OCI-LY1 (cell line): ENCODE results near the gene SLC2A4.

Source experiments
- H2AFZ ChIP-seq: fragments of 200-600 bp; sonication (generic), shearing (Covaris generic); 2 replicates; pipeline ENCODE4 v1.6.0; 2014; ENCODE audit warnings: antibody characterized with exemption, mild to moderate bottlenecking, low read length
- H3F3A ChIP-seq: fragments of 200-600 bp; sonication (generic), shearing (Covaris generic); 2 replicates; pipeline ENCODE4 v1.6.0; 2014; ENCODE audit warnings: mild to moderate bottlenecking, antibody characterized with exemption, low read length, moderate library complexity; ENCODE audit not compliant: insufficient read depth
- H3K27ac ChIP-seq: fragments of 200-600 bp; sonication (generic); 2 replicates; pipeline ENCODE4 v1.5.1; 2014; ENCODE audit warnings: low read length, mixed run types, mild to moderate bottlenecking, low read depth; ENCODE audit not compliant: poor library complexity, severe bottlenecking
- H3K27me3 ChIP-seq: fragments of 200-600 bp; sonication (generic); 2 replicates; pipeline ENCODE4 v1.6.0; 2014; ENCODE audit warnings: antibody characterized with exemption, mild to moderate bottlenecking, low read length, moderate library complexity; ENCODE audit not compliant: insufficient read depth
- H3K36me3 ChIP-seq: fragments of 200-600 bp; sonication (generic); 2 replicates; pipeline ENCODE4 v1.6.1; 2014; ENCODE audit warnings: mild to moderate bottlenecking, antibody characterized with exemption, low read length, moderate library complexity, mixed read lengths; ENCODE audit not compliant: insufficient read depth
- H3K4me1 ChIP-seq: fragments of 200-600 bp; sonication (generic); 2 replicates; pipeline ENCODE4 v1.5.1; 2014; ENCODE audit warnings: mild to moderate bottlenecking, low read length, moderate library complexity; ENCODE audit not compliant: insufficient read depth, severe bottlenecking
- H3K4me2 ChIP-seq: fragments of 200-600 bp; sonication (generic), shearing (Covaris generic); 2 replicates; pipeline ENCODE4 v1.6.1; 2014; ENCODE audit warnings: low read length
- H3K4me3 ChIP-seq: fragments of 200-600 bp; sonication (generic); 2 replicates; pipeline ENCODE4 v1.5.1; 2014; ENCODE audit warnings: low read length, low read depth, mild to moderate bottlenecking, mixed read lengths; ENCODE audit not compliant: poor library complexity, severe bottlenecking
- H3K79me2 ChIP-seq: fragments of 200-600 bp; shearing (Covaris generic); 2 replicates; pipeline ENCODE4 v1.6.1; 2016; ENCODE audit warnings: mixed run types, low read length, mixed read lengths; ENCODE audit not compliant: insufficient read depth
- H3K9ac ChIP-seq: fragments of 200-600 bp; sonication (generic), shearing (Covaris generic); 2 replicates; pipeline ENCODE4 v1.6.1; 2014; ENCODE audit warnings: mild to moderate bottlenecking, low read length, mixed read lengths
- H3K9me2 ChIP-seq: fragments of 200-600 bp; sonication (generic), shearing (Covaris generic); 2 replicates; pipeline ENCODE4 v1.6.1; 2014; ENCODE audit warnings: low read depth, mild to moderate bottlenecking, low read length, mixed read lengths
- H3K9me3 ChIP-seq: fragments of 200-600 bp; shearing (Covaris generic); 2 replicates; pipeline ENCODE4 v1.6.1; 2014; ENCODE audit warnings: low read length, mixed read lengths
- H4K20me1 ChIP-seq: fragments of 200-600 bp; sonication (generic), shearing (Covaris generic); 2 replicates; pipeline ENCODE4 v1.6.0; 2016; ENCODE audit warnings: mild to moderate bottlenecking, low read length; ENCODE audit not compliant: insufficient read depth
- EZH2 ChIP-seq: fragments of 200-600 bp; sonication (generic), shearing (Covaris generic); IDR thresholded peaks from 2 replicates; pipeline ENCODE4 v1.8.0; 2017; ENCODE audit warnings: borderline replicate concordance, mixed run types, mild to moderate bottlenecking, antibody characterized with exemption, low read length, moderate library complexity, mixed read lengths
- TF ChIP-seq, protein P1 (sequence below): fragments of 200-600 bp; sonication (generic), shearing (Covaris generic); IDR thresholded peaks from 2 replicates; pipeline ENCODE4 v1.5.1; 2017; ENCODE audit warnings: mild to moderate bottlenecking, antibody characterized with exemption, low read length, moderate library complexity, mixed read lengths

SLC2A4 gene

DNA sequence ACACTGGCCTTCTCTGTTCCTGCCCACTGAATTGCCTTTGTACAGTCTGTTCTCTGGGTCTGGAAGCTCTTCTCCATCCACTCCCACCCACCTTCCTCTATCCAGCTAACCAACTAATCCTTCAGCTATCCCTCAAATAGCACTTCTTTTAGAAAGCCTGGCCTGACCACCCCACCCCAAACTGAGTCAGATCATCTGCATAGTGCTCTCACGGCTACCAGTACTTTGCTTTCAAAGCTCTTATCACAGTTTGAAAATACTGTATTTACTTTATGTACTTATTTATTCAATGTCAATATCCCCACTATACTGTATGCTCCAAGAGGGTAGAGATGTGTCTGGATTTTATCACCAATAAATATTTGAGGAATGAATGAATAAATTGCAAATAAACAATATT lies 14.7 kb upstream of the SLC2A4 start:
- no peak for TF ChIP-seq EZH2
- TF ChIP-seq, protein P1, sequence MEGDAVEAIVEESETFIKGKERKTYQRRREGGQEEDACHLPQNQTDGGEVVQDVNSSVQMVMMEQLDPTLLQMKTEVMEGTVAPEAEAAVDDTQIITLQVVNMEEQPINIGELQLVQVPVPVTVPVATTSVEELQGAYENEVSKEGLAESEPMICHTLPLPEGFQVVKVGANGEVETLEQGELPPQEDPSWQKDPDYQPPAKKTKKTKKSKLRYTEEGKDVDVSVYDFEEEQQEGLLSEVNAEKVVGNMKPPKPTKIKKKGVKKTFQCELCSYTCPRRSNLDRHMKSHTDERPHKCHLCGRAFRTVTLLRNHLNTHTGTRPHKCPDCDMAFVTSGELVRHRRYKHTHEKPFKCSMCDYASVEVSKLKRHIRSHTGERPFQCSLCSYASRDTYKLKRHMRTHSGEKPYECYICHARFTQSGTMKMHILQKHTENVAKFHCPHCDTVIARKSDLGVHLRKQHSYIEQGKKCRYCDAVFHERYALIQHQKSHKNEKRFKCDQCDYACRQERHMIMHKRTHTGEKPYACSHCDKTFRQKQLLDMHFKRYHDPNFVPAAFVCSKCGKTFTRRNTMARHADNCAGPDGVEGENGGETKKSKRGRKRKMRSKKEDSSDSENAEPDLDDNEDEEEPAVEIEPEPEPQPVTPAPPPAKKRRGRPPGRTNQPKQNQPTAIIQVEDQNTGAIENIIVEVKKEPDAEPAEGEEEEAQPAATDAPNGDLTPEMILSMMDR = no peak
- Histone ChIP-seq H3F3A (no peaks in the 10 kb centered on the region), H3K27ac (no peak overlapping the region), H3K9me2 (no peaks in the 10 kb centered on the region), H3K9me3 (no peaks in the 10 kb centered on the region), H3K27me3 (peaks cover 6% of the 10 kb centered on the region; the same call in 1 of the 2 replicates), H3K79me2 (no peaks in the 10 kb centered on the region), H2AFZ (no peak overlapping the region), H3K4me1 (peaks cover 7% of the 10 kb centered on the region), H3K4me2 (no peak overlapping the region), H3K9ac (no peak overlapping the region), H4K20me1 (no peaks in the 10 kb centered on the region), H3K36me3 (no peaks in the 10 kb centered on the region), H3K4me3 (no peak overlapping the region)

DNA sequence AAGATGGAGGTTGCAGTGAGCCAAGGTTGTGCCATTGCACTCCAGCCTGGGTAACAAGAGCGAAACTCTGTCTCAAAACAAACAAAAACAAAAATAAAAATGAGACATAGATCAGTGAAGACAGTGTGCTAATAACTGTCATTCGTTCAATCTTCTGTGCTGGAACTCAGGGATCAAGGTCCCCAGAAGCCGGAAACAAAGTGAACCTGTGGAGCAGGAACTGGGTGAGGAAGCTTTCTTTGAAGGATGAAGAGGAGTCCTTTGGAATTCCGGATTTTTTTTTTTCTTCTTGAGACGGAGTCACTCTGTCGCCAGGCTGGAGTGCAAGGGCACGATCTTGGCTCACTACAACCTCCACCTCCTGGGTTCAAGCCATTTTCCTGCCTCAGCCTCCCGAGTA lies 2.1 kb upstream of the SLC2A4 start:
- Histone ChIP-seq H3K27ac (no peak overlapping the region), H3K9ac (no peak overlapping the region), H3K4me3 (no peak overlapping the region), H3K79me2 (no peaks in the 10 kb centered on the region), H3K9me3 (no peaks in the 10 kb centered on the region), H2AFZ (no peak overlapping the region), H3F3A (no peaks in the 10 kb centered on the region), H3K27me3 (no peaks in the 10 kb centered on the region), H3K36me3 (no peaks in the 10 kb centered on the region), H3K4me2 (no peak overlapping the region), H3K4me1 (peaks cover 15% of the 10 kb centered on the region), H4K20me1 (no peaks in the 10 kb centered on the region), H3K9me2 (no peaks in the 10 kb centered on the region)
- TF ChIP-seq, protein P1 = no peak
- no peak for TF ChIP-seq EZH2

DNA sequence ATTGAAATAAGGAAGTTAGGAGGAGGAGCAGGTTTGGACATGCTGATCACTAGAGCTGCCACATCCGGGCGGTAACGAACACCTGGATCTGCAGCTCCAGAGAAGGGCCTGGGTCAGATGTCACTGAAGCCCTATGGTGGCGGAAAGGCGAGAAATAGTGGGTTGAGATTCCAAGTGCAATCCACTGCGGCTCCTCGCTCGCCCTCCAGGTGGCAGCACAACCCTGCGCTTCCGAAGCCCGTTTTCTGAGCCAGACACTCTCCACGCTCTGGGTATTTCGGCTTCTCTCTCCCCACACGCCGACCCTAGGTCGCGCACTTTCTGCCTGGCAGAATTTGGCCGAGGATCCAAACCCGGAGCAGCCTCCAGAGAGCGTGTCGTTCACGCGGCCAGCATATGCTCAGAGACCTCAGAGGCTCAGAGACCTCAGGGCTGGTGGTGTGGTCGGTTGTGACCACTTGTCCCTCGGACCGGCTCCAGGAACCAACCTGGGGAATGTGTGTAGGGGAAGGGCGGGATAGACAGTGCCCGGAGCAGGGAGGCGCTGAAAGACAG lies 922 bp upstream of the SLC2A4 start:
- TF ChIP-seq, protein P1 = peak; percentile 92
- no peak for TF ChIP-seq EZH2
- no peaks in the 10 kb centered on the region for H3K9me2 ChIP-seq
- no peaks in the 10 kb centered on the region for H3K36me3 ChIP-seq
- no peak overlapping the region for H2AFZ ChIP-seq
- no peaks in the 10 kb centered on the region for H3K9me3 ChIP-seq
- 0 out of 2 replicates have a peak, but pooled peaks cover under 1% of the 10 kb centered on the region for H3K27me3 ChIP-seq
- no peaks in the 10 kb centered on the region for H3F3A ChIP-seq
- no peaks in the 10 kb centered on the region for H4K20me1 ChIP-seq
- H3K4me1 ChIP-seq = peaks cover 15% of the 10 kb centered on the region
- peak overlapping the region; percentile 53 for H3K4me3 ChIP-seq
- H3K27ac ChIP-seq = no peak overlapping the region
- H3K79me2 ChIP-seq = no peaks in the 10 kb centered on the region
- H3K9ac ChIP-seq = peak overlapping the region; percentile 28; the same call in 1 of the 2 replicates
- H3K4me2 ChIP-seq = peak overlapping the region; percentile 80
